Right lobe of liver (tissue), 4 donors: ENCODE results near the gene ERBB4.

Experiments
- POLR2A ChIP-seq: fragments of 450-650 bp; IDR thresholded peaks from one replicate; pipeline ENCODE4 v1.6.1; 2017; ENCODE audit warnings: antibody characterized with exemption, mild to moderate bottlenecking
- TF ChIP-seq, protein P1 (sequence below), 4 donors: fragments of 200-600 bp in 3 of 4; fragments of 450-650 bp in 1 of 4; IDR thresholded peaks; one replicate each; pipeline versions ENCODE4 v1.5.1 to v1.8.0; 2016 to 2022; ENCODE audit warnings: antibody characterized with exemption in 4 of 4, mild to moderate bottlenecking in 2 of 4
- donor health status: DM: no; HTN: no; CAD: no.
- donor health status: DM: no; HTN: no; CAD: no.
- donor health status: DM: no; HTN: yes; CAD: no.

DNA sequence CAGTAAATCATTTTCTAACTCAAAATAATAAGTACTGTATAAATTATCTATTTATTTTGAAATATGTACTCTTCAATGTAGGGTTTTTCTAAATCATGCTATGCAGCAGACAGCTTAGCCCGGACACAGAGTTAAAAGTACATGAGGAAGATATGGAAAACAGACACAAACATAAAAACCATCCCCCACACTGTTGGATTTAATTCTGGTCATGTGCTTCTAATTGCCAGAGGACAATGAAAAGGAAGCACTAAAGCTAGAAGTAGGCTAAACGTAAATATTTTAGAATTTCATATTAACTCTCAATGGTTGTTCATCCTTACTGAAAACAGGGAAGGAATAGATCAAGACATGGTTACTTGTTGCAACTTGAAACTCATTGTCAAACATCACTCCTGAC is 420.7 kb downstream of the ERBB4 start:
- TF ChIP-seq, protein P1, sequence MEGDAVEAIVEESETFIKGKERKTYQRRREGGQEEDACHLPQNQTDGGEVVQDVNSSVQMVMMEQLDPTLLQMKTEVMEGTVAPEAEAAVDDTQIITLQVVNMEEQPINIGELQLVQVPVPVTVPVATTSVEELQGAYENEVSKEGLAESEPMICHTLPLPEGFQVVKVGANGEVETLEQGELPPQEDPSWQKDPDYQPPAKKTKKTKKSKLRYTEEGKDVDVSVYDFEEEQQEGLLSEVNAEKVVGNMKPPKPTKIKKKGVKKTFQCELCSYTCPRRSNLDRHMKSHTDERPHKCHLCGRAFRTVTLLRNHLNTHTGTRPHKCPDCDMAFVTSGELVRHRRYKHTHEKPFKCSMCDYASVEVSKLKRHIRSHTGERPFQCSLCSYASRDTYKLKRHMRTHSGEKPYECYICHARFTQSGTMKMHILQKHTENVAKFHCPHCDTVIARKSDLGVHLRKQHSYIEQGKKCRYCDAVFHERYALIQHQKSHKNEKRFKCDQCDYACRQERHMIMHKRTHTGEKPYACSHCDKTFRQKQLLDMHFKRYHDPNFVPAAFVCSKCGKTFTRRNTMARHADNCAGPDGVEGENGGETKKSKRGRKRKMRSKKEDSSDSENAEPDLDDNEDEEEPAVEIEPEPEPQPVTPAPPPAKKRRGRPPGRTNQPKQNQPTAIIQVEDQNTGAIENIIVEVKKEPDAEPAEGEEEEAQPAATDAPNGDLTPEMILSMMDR (IDR thresholded peaks at IDR 0.05): no peak
- TF ChIP-seq POLR2A: no peak
